Lower lobe of right lung (tissue), 2 donors: Measurements from ENCODE around the gene GALNS. TPM values are rescaled to one million over a fixed set of nuclear protein-coding genes. Genes with fewer than 3 reads are reported as not detected.
A peak's percentile ranks its signal among the peaks of the same experiment; 100 is the strongest.

Experiments
- ATAC-seq, 2 donors: fragments of 200-7000 bp; cut with Tn5 transposase; one replicate each; pipeline ENCODE4 v1.9.1; 2020 to 2022; ENCODE audit warnings: mild to moderate bottlenecking in 2 of 2, moderate library complexity in 2 of 2
- DNase-seq: peaks from one replicate; pipeline ENCODE4 v3.0.0-alpha.2; 2020
- H3K27ac ChIP-seq: fragments of 200-600 bp; one replicate; pipeline ENCODE4 v1.8.0; 2022
- H3K27me3 ChIP-seq: fragments of 200-600 bp; one replicate; pipeline ENCODE4 v1.8.0; 2022; ENCODE audit warnings: low read depth
- H3K36me3 ChIP-seq: fragments of 200-600 bp; one replicate; pipeline ENCODE4 v1.8.0; 2022; ENCODE audit warnings: mild to moderate bottlenecking
- H3K4me1 ChIP-seq: fragments of 200-600 bp; one replicate; pipeline ENCODE4 v1.8.0; 2022
- H3K4me3 ChIP-seq: fragments of 200-600 bp; one replicate; pipeline ENCODE4 v1.8.0; 2022; ENCODE audit warnings: mild to moderate bottlenecking
- H3K9me3 ChIP-seq: fragments of 200-600 bp; one replicate; pipeline ENCODE4 v1.8.0; 2022
- intact Hi-C: fragments of 100-400 bp; cut with DNase I; formaldehyde crosslinking; loops from one replicate; pipeline ENCODE4 v1.11.0; 2022
- total RNA-seq: library from RNA; stranded (reverse); fragmentation: NEBNext Ultra II Directional; extraction: Animal tissue kit (Norgen Biotek cat#: 25700); gene quantifications from one replicate; pipeline ENCODE4 v1.2.1, GENCODE V29; 2021
- TF ChIP-seq, protein P1 (sequence below): fragments of 200-600 bp; IDR thresholded peaks from one replicate; pipeline ENCODE4 v1.8.0; 2022; ENCODE audit warnings: antibody characterized with exemption, mild to moderate bottlenecking
- donor health status: DM: no; HTN: yes; CAD: no; lungs with severe emphysema.

The GALNS gene
- total RNA-seq, 1 donor from 2014 or later = 48.5 TPM

DNA sequence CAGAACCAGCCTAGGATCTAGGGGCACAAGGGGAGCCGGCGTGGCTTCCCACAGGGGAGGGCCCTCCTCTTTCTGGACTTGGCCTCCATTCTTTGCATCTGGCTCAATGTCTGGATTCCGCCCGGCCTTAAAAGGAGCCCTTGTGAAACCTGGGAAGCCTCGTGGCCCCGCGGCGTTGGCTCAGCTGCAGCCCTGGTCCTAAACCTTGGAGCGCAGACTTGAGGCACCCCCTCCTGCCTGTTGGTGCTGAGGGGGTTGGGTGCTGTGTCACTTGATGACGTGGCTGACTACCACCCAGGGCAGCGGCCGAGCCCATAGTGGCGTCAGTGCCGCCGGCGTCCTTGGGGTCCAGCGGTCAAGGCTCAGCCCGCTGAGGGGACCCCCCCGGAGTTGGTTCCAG is 4.6 kb upstream of the GALNS start:
- H3K4me3 ChIP-seq = no peak overlapping the region
- DNase-seq (no peak), ATAC-seq (no peak)
- no peak overlapping the region for H3K27ac ChIP-seq
- TF ChIP-seq, protein P1, sequence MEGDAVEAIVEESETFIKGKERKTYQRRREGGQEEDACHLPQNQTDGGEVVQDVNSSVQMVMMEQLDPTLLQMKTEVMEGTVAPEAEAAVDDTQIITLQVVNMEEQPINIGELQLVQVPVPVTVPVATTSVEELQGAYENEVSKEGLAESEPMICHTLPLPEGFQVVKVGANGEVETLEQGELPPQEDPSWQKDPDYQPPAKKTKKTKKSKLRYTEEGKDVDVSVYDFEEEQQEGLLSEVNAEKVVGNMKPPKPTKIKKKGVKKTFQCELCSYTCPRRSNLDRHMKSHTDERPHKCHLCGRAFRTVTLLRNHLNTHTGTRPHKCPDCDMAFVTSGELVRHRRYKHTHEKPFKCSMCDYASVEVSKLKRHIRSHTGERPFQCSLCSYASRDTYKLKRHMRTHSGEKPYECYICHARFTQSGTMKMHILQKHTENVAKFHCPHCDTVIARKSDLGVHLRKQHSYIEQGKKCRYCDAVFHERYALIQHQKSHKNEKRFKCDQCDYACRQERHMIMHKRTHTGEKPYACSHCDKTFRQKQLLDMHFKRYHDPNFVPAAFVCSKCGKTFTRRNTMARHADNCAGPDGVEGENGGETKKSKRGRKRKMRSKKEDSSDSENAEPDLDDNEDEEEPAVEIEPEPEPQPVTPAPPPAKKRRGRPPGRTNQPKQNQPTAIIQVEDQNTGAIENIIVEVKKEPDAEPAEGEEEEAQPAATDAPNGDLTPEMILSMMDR = no peak
- no peaks in the 10 kb centered on the region for H3K27me3 ChIP-seq
- H3K9me3 ChIP-seq = no peaks in the 10 kb centered on the region
- intact Hi-C loops = no loop called here
- peaks cover 44% of the 10 kb centered on the region for H3K36me3 ChIP-seq
- H3K4me1 ChIP-seq = peaks cover 20% of the 10 kb centered on the region

DNA sequence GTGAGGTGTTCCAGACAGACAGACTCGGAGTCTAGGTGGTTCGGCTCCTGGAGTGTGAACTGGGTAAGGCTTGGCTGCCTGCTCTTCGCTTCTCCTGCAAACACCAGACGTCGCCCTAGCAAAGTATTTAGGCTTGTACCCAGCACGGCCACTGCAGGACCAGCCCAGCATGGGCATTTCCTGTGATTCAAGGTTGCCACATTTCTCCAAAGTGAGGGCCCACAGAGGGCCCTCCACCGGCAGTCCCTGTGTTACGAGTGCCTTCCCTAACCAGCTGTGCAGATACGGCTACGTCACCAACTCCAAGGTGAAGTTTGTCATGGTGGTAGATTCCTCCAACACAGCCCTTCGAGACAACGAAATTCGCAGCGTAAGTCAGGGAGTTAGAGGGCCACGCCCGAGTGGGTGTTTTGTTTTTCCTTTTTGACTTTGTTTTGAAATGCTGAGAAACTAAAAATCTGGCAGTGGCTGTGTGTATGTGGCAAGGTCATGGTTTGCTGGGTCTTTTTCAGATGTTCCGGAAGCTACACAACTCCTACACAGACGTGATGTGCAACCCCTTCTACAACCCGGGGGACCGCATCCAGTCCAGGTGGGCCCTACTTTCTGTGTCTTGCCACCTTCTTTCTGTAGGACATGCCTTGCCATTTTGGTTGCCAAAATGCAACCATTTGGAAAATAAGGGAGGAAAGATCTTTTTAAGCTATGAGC is 2.8 kb upstream of the GALNS start:
- DNase-seq (no peak), ATAC-seq (no peak)
- H3K4me3 ChIP-seq = no peak overlapping the region
- H3K36me3 ChIP-seq = peaks cover 44% of the 10 kb centered on the region
- peaks cover 37% of the 10 kb centered on the region for H3K4me1 ChIP-seq
- TF ChIP-seq, protein P1 = no peak
- intact Hi-C loops = no loop called here
- H3K27me3 ChIP-seq = no peaks in the 10 kb centered on the region
- H3K9me3 ChIP-seq = no peaks in the 10 kb centered on the region
- H3K27ac ChIP-seq = no peak overlapping the region

DNA sequence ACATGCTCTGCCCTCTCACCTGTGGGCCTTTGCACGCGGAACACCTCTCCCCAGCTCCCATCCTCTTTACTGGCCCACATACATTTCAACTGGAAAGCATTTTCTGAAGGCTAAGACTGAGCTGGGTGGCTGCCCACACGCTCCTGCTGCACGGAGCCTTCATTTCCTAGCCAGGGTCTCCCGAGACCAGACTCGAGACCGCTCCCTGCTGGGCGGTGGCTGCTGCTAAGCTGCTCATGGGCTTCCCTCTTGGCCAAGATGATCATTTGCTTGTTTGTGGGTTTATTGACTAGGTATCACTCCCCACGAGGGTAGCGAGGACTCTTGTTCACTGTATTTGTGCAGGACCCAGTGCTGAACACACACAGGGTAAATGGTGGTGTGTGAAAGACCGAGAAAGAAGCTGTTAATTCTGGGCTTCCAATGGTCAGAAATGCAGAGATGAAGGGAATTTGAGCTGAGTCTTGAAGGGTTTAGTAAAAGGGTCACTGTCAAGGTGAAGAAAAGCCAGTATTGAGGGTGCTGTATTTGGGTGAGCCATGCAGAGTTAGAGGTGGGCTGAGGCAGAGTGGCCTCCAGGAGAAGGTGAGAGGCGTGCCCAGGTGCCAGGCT is 1.1 kb upstream of the GALNS start:
- Histone ChIP-seq H3K36me3 (peaks cover 42% of the 10 kb centered on the region), H3K4me3 (peak overlapping the region; percentile 100), H3K27ac (peak overlapping the region; percentile 90), H3K4me1 (peaks cover 48% of the 10 kb centered on the region), H3K27me3 (no peaks in the 10 kb centered on the region), H3K9me3 (no peaks in the 10 kb centered on the region)
- ATAC-seq (peak; percentile 79 to 80), DNase-seq (peak; percentile 85)
- TF ChIP-seq, protein P1 = peak; percentile 75
- intact Hi-C loops = no loop called here

DNA sequence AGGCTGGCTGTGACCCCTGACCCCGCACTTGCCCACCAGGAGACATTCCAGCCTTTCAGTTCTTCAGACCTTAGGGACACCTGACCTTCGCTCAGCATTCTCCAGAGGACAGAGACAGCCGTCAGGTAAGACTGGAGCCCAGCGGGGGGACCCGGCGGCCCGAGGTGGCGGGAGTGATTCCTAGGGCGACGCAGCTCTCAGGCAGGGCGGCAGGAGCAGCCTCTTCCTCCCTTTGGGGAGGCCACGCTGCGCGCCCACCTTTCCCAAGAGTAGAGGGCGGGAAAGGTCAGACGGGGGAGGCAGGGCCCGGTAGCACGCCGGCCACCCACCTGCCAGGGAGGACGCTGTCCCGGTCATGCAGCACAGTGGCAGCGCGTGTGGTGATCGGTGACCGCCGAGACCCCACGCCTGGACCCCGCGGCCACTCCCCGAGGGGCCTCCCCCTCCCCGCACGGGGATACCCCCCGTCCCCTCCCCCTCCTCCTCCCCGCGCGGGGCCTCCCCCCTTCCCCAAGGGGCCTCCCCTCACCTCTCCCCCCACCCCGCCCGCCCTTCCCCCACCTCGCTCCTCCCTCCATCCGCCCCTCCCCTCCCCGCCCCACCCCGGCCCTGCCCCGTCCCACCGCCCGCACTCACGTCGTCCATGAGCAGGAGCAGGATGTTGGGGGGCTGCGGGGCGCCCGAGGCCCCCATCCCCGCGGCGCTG is 472 bp downstream of the GALNS start:
- H3K27me3 ChIP-seq = no peaks in the 10 kb centered on the region
- TF ChIP-seq, protein P1 = no peak
- intact Hi-C loops = no loop called here
- ATAC-seq (peak in 1 of 2 donors; percentile 56), DNase-seq (peak; percentile 65)
- peaks cover 34% of the 10 kb centered on the region for H3K36me3 ChIP-seq
- H3K9me3 ChIP-seq = no peaks in the 10 kb centered on the region
- H3K27ac ChIP-seq = peak overlapping the region; percentile 90
- H3K4me3 ChIP-seq = peak overlapping the region; percentile 100
- peaks cover 48% of the 10 kb centered on the region for H3K4me1 ChIP-seq

DNA sequence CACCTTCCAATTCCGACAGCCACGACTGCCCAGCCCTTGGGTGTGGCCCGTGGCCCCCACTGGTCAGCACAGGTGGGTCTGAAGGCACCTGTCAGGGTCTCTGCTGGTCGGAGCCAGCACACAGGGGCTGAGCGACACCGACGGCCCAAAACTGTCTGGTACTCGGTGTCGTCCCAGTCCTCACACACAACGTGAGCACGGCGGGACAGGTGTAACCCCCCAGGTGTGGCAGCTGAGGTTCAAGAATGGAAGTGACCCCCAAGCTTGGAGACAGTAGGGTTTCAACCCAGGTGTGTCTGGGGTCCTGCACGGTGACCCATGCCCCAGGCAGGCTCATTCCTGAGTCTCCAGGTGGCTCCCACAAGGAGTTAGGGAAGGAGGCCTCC is 1.0 kb downstream of the GALNS start:
- H3K4me3 ChIP-seq = peak overlapping the region; percentile 100
- intact Hi-C loops = no loop called here

More for the DNA sequence above, 1.0 kb downstream of the GALNS start:
- no peaks in the 10 kb centered on the region for H3K27me3 ChIP-seq
- peaks cover 48% of the 10 kb centered on the region for H3K4me1 ChIP-seq
- ATAC-seq (no peak), DNase-seq (no peak)
- peaks cover 34% of the 10 kb centered on the region for H3K36me3 ChIP-seq
- no peak overlapping the region for H3K27ac ChIP-seq
- no peaks in the 10 kb centered on the region for H3K9me3 ChIP-seq
- TF ChIP-seq, protein P1 = no peak
